Stomach (tissue), 19 donors: ENCODE data around the gene DCDC1. TPM values are rescaled to one million over a fixed set of nuclear protein-coding genes. Genes with fewer than 3 reads are reported as not detected.

Experiments
- DNase-seq, 2 donors: peaks; one replicate each; pipeline versions ENCODE4 v3.0.0 to v3.0.0-alpha.2; 2013 to 2019
- H3K27ac ChIP-seq, 5 donors: fragments of 200-600 bp in 4 of 5; sonication (generic) in 4 of 5; one replicate each; pipeline ENCODE4 v1.5.1; 2013 to 2019; ENCODE audit warnings: mild to moderate bottlenecking in 1 of 5, moderate library complexity in 1 of 5
- H3K27me3 ChIP-seq, 3 donors: fragments of 200-600 bp; sonication (generic); one replicate each; pipeline ENCODE4 v1.5.1; 2017 to 2019; ENCODE audit warnings: mixed run types in 1 of 3
- H3K36me3 ChIP-seq, 4 donors: fragments of 200-600 bp; sonication (generic); 1 replicate in 3 of 4; 2 replicates in 1 of 4; pipeline ENCODE4 v1.5.1; 2016 to 2019
- H3K4me1 ChIP-seq, 4 donors: fragments of 200-600 bp; sonication (generic); one replicate each; pipeline ENCODE4 v1.5.1; 2016 to 2019
- H3K4me3 ChIP-seq, 4 donors: fragments of 200-600 bp; sonication (generic) in 3 of 4; one replicate each; pipeline ENCODE4 v1.5.1; 2016 to 2019; ENCODE audit warnings: mild to moderate bottlenecking in 1 of 4
- H3K9me3 ChIP-seq, 4 donors: fragments of 200-600 bp; sonication (generic); one replicate each; pipeline ENCODE4 v1.5.1; 2016 to 2019
- CTCF ChIP-seq, 7 experiments: fragments of 450-650 bp in 4 of 7; fragments of 200-600 bp in 3 of 7; sonication (generic) in 3 of 7; IDR thresholded peaks; one replicate each; pipeline ENCODE4 v1.5.1; 2016 to 2019; ENCODE audit warnings: antibody characterized with exemption in 7 of 7, control low read depth in 2 of 7, mild to moderate bottlenecking in 1 of 7
- EP300 ChIP-seq: sonication (generic); formaldehyde crosslinking; IDR thresholded peaks from one replicate; pipeline ENCODE4 v1.6.1; 2017; ENCODE audit warnings: antibody characterized with exemption
- POLR2A ChIP-seq, 4 donors: fragments of 450-650 bp; IDR thresholded peaks; one replicate each; pipeline ENCODE4 v1.6.1; 2016; ENCODE audit warnings: antibody characterized with exemption in 4 of 4, control low read depth in 2 of 4, mild to moderate bottlenecking in 1 of 4, moderate library complexity in 1 of 4
- POLR2AphosphoS5 ChIP-seq, 3 donors: sonication (generic); formaldehyde crosslinking; IDR thresholded peaks; one replicate each; pipeline ENCODE4 v1.6.1; 2016; ENCODE audit warnings: antibody characterized with exemption in 3 of 3
- WGBS, 5 donors: extraction: QIAGEN DNeasy Blood & Tissue Kit in 3 of 5; methylation state at CpG; one replicate each; pipeline versions ENCODE4 v1.1.5 to v1.1.7; 2013 to 2018; 5-methylcytosine and 5-hydroxymethylcytosine counted together
- intact Hi-C: fragments of 100-400 bp; cut with DNase I; formaldehyde crosslinking; loops from one replicate; pipeline ENCODE4 v1.15.1; 2023; ENCODE audit warnings: low total_unique reads
- long read RNA-seq, 10 donors: transcript quantifications; one replicate each; lab custom pipeline, GENCODE V29; 2026
- polyA plus RNA-seq, 3 donors: library from polyadenylated mRNA; stranded (reverse); fragments of 200-250 nt; gene quantifications; one replicate each; pipeline ENCODE4 v1.2.3, GENCODE V29; 2013
- total RNA-seq, 5 donors: library from RNA; depleted of rRNA; stranded (reverse); fragments of >200 nt; gene quantifications; one replicate each; pipeline versions ENCODE4 v1.1.0 to v1.2.3, GENCODE V29; 2014 to 2016
- donor health status: healthy with polysubstance abuse.
- donor health status: Bipolar disorder and iron deficiency.
- donor health status: healthy.

Gene DCDC1
- total RNA-seq = under 1 TPM in 2 of 5 donors, not detected in 3; 0.45 to 0.55 TPM
- not detected for polyA plus RNA-seq
- long read RNA-seq, donor 1 = 0 reads
- long read RNA-seq, donor 2 = 0 reads
- long read RNA-seq, donor 3 = 0 reads
- long read RNA-seq, donor 4 = 0 reads
- long read RNA-seq, donor 5 = 0 reads
- long read RNA-seq, donor 6 = 0 reads
- long read RNA-seq, donor 7 = 0 reads
- long read RNA-seq, donor 8 = 0 reads
- long read RNA-seq, donor 9 = 0 reads
- long read RNA-seq, donor 10 = 0 reads

- no peaks in the 10 kb centered on the region for H3K27me3 ChIP-seq
- H3K36me3 ChIP-seq = no peaks in the 10 kb centered on the region
- 1% methylated on average over 52 to 53 of the region's 53 CpGs for WGBS, 5 donors
- H3K27ac ChIP-seq = peak within 1 kb of the TSS; percentile 53 to 87 (median 83)
- peak; percentile 93 to 97 for DNase-seq
- TF ChIP-seq EP300 = no peak
- TF ChIP-seq POLR2AphosphoS5 (IDR thresholded peaks at IDR 0.05) = peak; percentile 42 to 82 (median 59)
- intact Hi-C loops = no loop called here
- no peaks in the 10 kb centered on the region for H3K9me3 ChIP-seq
- peaks cover 0 to 35% (median 25%) of the 10 kb centered on the region in 4 donors for H3K4me1 ChIP-seq
- H3K4me3 ChIP-seq = peak within 1 kb of the TSS; percentile 58 to 90 (median 79)
Observed at GRCh38 chr11:31369348-31370329, at the start of gene DCDC1, which contains the start of gene DNAJC24. DCDC1 (minus strand) TSS chr11:31369739; CDS start chr11:31328280, 41,459 bp downstream. DNAJC24 (plus strand) TSS chr11:31369860; CDS start chr11:31370749, 889 bp downstream.

- no peaks in the 10 kb centered on the region for H3K27me3 ChIP-seq
- no peaks in the 10 kb centered on the region for H3K4me1 ChIP-seq
- DNase-seq = no peak
- TF ChIP-seq CTCF (IDR thresholded peaks at IDR 0.05) (no peak), POLR2A (IDR thresholded peaks at IDR 0.05) (no peak), POLR2AphosphoS5 (IDR thresholded peaks at IDR 0.05) (no peak), EP300 (no peak)
- intact Hi-C loops = no loop called here
- H3K4me3 ChIP-seq = no peak overlapping the region
- peaks cover 0 to 11% (median 0%) of the 10 kb centered on the region in 4 donors for H3K36me3 ChIP-seq
- WGBS, 5 donors = 86 to 96% (median 93%) methylated on average over 3 of the region's 3 CpGs
- H3K27ac ChIP-seq = no peak overlapping the region
- H3K9me3 ChIP-seq = no peaks in the 10 kb centered on the region
Observed at GRCh38 chr11:31419138-31419537, 49.6 kb upstream of the DCDC1 start.

- no peak for DNase-seq
- Histone ChIP-seq H3K27me3 (no peaks in the 10 kb centered on the region), H3K9me3 (no peaks in the 10 kb centered on the region), H3K4me3 (no peak overlapping the region), H3K36me3 (peaks cover 0 to 11% (median 0%) of the 10 kb centered on the region in 4 donors), H3K4me1 (no peaks in the 10 kb centered on the region), H3K27ac (no peak overlapping the region)
- intact Hi-C loops = no loop called here
- no peak for TF ChIP-seq POLR2AphosphoS5 (IDR thresholded peaks at IDR 0.05)
- TF ChIP-seq POLR2A (IDR thresholded peaks at IDR 0.05) = no peak
- no peak for TF ChIP-seq EP300
- TF ChIP-seq CTCF (IDR thresholded peaks at IDR 0.05) = no peak
- 91 to 97% (median 95%) methylated on average over 2 of the region's 2 CpGs for WGBS, 5 donors
Observed at GRCh38 chr11:31417816-31418215, 48.3 kb upstream of the DCDC1 start.

- WGBS, 5 donors = 89 to 100% (median 94%) methylated on average over 1 of the region's 1 CpG
- Histone ChIP-seq H3K27me3 (no peaks in the 10 kb centered on the region), H3K9me3 (no peaks in the 10 kb centered on the region), H3K4me1 (no peaks in the 10 kb centered on the region), H3K4me3 (no peak overlapping the region), H3K36me3 (peaks cover 0 to 11% (median 0%) of the 10 kb centered on the region in 4 donors), H3K27ac (no peak overlapping the region)
- DNase-seq = no peak
- intact Hi-C loops = no loop called here
- no peak for TF ChIP-seq CTCF (IDR thresholded peaks at IDR 0.05)
- no peak for TF ChIP-seq POLR2AphosphoS5 (IDR thresholded peaks at IDR 0.05)
- TF ChIP-seq POLR2A (IDR thresholded peaks at IDR 0.05) = no peak
- TF ChIP-seq EP300 = no peak
Observed at GRCh38 chr11:31417357-31417756, 47.8 kb upstream of the DCDC1 start.
